GM19240 (cell line): ENCODE data around the gene VRK1.

ENCODE experiments used
- DNase-seq: peaks from one replicate; pipeline ENCODE4 v3.0.0; 2011; ENCODE audit warnings: low spot score; ENCODE audit not compliant: insufficient read length

VRK1 gene

DNA sequence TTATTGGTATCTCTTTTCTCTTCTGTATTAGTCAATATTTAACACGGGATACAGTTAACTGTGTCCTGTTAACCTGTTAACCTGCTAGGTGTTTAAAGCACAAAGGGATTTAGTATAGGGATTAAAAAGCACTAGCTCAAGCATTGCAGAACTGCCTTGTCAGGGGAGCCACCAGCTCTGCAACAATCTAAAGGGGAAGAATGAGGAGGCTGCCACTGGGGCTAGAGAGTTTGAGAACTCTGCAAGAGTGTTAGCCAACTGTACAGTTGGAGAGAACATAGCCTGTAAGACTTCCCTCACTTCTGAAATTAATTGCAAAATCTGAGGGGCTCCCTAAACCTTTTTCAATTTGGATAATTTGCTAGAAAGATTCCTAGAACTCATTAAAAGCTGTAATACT lies 6.5 kb upstream of the VRK1 start:
- DNase-seq = no peak

DNA sequence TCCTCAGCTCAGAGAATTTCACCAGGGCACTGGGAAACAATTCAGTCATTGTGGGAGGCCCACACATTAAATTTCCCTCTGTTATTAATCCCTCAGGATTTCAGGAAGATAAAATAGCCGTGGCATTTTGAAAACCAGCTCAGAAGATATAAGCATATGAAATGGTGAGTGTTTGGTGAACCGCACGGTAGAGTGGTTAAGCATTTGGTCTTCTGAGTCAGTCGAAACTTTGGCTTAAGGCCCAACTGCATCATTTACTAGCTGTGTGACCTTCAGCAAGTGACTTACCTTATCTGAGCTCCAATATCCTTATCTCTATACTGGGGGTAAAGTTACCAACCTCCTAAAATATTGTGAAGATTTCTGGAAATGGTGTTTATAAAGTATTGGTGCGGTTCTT lies 5.2 kb upstream of the VRK1 start:
- DNase-seq = no peak

GRCh38 chr14:96792591-96792990 lies 4.6 kb upstream of the VRK1 start:
- DNase-seq = no peak

GRCh38 chr14:96793547-96793946 lies 3.6 kb upstream of the VRK1 start:
- no peak for DNase-seq

GRCh38 chr14:96795109-96795828 lies 1.9 kb upstream of the VRK1 start:
- DNase-seq = no peak

- no peak for DNase-seq
Observed at GRCh38 chr14:96797582-96798349, 584 bp downstream of the VRK1 start.

DNA sequence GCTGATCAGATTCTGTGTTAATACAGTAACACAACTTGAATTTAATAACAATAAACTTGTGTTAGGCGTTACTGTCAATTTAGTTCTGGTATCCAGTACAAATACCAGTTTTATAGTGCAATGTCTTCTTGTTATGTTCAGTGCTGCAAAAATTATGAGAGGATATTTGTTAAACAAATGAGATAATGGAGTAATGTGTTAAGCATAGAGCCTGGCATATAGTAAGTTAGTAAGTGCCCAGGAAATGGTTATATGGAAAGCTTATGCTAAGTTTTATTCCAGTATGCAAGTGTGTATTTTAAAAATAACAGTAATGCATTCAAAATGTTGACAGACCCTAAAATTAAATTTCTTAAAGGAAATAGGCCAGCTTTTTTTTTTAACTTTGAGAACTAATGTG lies 1.8 kb downstream of the VRK1 start:
- DNase-seq = no peak

- no peak for DNase-seq
Observed at GRCh38 chr14:96799489-96800054, 2.4 kb downstream of the VRK1 start.

DNA sequence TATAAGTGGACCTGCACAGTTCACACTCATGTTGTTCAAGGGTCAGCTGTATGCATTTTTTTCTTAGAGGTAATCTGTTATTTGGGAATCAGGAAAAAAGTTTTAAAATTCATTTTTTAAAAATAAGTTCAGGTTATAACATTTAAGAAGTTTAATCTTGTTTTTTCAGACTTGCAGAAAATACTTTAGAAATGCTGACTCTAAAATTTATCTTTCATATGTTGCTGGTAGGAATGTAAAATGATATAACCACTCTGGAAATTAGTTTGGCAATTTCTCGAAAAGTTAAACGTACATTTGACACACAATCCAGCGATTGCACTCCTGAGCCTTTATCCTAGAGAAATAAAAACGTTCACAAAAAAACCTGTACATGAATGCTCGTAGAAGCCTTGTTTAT lies 4.7 kb downstream of the VRK1 start:
- no peak for DNase-seq

DNA sequence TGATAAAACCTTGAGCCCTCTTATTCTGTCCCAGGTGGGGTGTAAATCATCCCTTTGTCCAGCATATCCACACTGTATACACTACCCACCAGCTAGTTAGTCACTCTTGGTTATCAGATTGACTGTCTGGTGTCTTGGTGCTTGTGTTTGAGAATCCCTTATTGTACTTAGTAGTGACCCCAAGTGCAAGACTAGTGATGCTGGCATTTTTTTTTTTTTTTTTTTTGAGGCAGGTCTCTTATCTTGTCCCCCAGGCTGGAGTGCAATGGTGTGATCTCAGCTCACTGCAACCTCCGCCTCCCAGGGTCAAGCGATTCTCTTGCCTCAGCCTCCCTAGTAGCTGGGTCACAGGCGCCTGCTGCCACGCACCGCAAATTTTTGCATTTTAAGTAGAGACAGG lies 5.8 kb downstream of the VRK1 start:
- DNase-seq = no peak

- DNase-seq = no peak
Observed at GRCh38 chr14:96803958-96804357, 6.8 kb downstream of the VRK1 start.

- DNase-seq = no peak
Observed at GRCh38 chr14:96804895-96805294, 7.7 kb downstream of the VRK1 start.

- no peak for DNase-seq
Observed at GRCh38 chr14:96805956-96806355, 8.8 kb downstream of the VRK1 start.

DNA sequence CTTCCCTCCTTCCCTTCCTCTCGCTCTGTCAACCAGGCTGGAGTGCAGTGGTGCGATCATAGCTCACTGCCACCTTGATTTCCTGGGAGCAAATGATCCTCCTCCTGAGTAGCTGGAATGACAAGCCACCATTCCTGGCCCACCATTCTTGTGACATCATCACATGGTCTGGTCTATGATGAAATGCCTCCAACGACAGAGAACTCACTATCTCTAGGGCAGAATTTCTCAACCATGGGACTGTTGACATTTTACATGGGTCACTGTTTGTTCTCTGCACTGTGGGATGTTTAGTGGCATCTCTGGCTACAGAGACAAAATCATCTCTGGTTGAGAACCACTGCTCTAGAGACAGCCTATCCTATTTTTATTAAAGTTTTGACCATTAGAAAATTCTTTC lies 9.7 kb downstream of the VRK1 start:
- no peak for DNase-seq

- DNase-seq = no peak
Observed at GRCh38 chr14:96808619-96809406, 11.6 kb downstream of the VRK1 start.

DNA sequence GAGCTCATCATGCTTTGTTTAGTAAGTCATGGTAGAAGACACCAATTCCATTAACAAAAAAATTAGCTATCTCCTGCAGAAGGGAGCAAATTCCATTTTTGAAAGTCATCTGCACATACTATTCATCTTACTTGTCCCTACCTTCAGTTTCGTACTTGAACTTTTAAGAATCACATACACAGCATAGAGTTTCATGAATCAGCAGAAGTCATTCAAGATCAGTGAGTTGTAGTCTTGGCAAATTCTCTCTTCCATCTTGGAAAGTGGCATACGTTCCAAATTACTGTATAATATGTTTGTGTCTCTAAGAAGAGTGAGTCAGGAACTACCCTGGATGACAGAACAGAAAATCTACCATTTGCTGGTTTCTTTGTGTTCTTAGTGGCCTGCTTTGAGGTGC lies 14.1 kb downstream of the VRK1 start:
- no peak for DNase-seq

GRCh38 chr14:96811985-96812667 lies 14.9 kb downstream of the VRK1 start:
- no peak for DNase-seq

DNA sequence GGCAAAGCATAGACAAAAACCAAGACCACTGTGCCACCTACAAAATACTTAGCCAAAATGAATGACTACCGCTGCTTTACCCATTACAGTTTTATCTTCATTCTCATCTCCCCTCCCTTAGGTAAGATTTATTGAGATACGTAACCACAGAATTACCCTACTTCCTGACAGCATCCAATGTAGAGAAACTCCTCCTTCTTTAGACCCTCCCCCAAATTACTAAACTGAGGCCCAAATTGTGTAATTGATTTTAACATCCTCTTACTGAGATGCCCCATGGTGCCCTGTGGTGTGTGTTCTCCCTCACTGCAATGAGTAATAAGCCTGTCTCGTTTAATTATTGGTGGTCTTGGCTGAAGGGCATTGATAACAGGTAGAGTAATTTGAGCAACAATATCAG lies 19.1 kb downstream of the VRK1 start:
- no peak for DNase-seq

GRCh38 chr14:96817750-96818666 lies 20.8 kb downstream of the VRK1 start:
- no peak for DNase-seq

DNA sequence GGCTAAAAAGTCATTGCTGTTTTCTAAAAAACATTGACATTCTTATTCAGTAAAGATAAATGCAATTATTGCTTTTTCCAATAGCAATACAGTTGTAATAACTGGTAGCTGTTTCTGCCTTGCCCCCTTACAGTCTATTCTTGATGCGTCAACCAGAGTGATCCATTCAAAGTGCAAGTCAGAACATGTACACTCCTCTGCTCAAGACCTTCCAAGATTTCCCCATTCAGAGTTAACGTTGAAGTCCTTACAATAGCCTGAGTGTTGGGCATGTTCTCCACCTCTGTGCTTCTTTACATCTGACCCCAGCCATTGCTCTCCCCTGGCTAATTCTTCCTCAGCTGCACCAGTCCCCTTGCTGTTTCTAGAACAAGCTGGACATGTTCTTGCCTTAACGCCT lies 24.3 kb downstream of the VRK1 start:
- no peak for DNase-seq
